Transverse colon (tissue), 4 donors: ENCODE results near the gene TDRD7. TPM values are rescaled to one million over a fixed set of nuclear protein-coding genes. Genes with fewer than 3 reads are reported as not detected.

ENCODE experiments used
- DNase-seq: peaks from one replicate; pipeline ENCODE4 v3.0.0-alpha.2; 2019
- H3K27ac ChIP-seq, 4 donors: fragments of 200-600 bp; sonication (generic); 2 replicates each; pipeline ENCODE4 v1.5.1; 2016 to 2018; ENCODE audit warnings: inconsistent platforms in 4 of 4
- H3K27me3 ChIP-seq: fragments of 200-600 bp; sonication (generic); 2 replicates; pipeline ENCODE4 v1.5.1; 2017; ENCODE audit warnings: inconsistent platforms
- H3K36me3 ChIP-seq, 4 donors: fragments of 200-600 bp; sonication (generic); 2 replicates each; pipeline ENCODE4 v1.5.1; 2017 to 2019; ENCODE audit warnings: inconsistent platforms in 4 of 4
- H3K4me1 ChIP-seq, 4 donors: fragments of 200-600 bp; sonication (generic); 2 replicates each; pipeline ENCODE4 v1.5.1; 2017 to 2020; ENCODE audit warnings: inconsistent platforms in 4 of 4
- H3K4me3 ChIP-seq, 4 donors: fragments of 200-600 bp; sonication (generic); 1 replicate in 1 of 4; 2 replicates in 3 of 4; pipeline versions ENCODE4 v1.5.1 to v1.6.1; 2017 to 2019; ENCODE audit warnings: inconsistent platforms in 4 of 4
- H3K9me3 ChIP-seq, 2 donors: fragments of 200-600 bp; sonication (generic); 2 replicates each; pipeline ENCODE4 v1.5.1; 2017 to 2019; ENCODE audit warnings: inconsistent platforms in 2 of 2
- EP300 ChIP-seq: sonication (generic); formaldehyde crosslinking; IDR thresholded peaks from one replicate; pipeline ENCODE4 v1.6.1; 2017; ENCODE audit warnings: antibody characterized with exemption, low read depth
- POLR2A ChIP-seq: fragments of 450-650 bp; IDR thresholded peaks from one replicate; pipeline ENCODE4 v1.6.1; 2016; ENCODE audit warnings: antibody characterized with exemption, mild to moderate bottlenecking, moderate library complexity
- POLR2AphosphoS5 ChIP-seq, 3 donors: sonication (generic); formaldehyde crosslinking; IDR thresholded peaks; one replicate each; pipeline ENCODE4 v1.6.1; 2016; ENCODE audit warnings: antibody characterized with exemption in 3 of 3
- WGBS, 2 donors: methylation state at CpG; one replicate each; pipeline ENCODE4 v1.1.5; 2018; ENCODE audit warnings: low coverage in 1 of 2; 5-methylcytosine and 5-hydroxymethylcytosine counted together
- in situ Hi-C, 4 donors: fragments of 200-750 bp; cut with MboI; loops; one replicate each; pipeline versions ENCODE4 v1.15.0 to v1.15.1; 2017; ENCODE audit warnings: low sequenced_read_pairs in 3 of 4, low pct_ligation_motif_present in 1 of 4, low pct_unique_long_range_greater_than_20kb in 1 of 4
- intact Hi-C: fragments of 100-400 bp; cut with DNase I; formaldehyde crosslinking; loops from one replicate; pipeline ENCODE4 v1.15.1; 2023; ENCODE audit warnings: low total_unique reads
- total RNA-seq, 4 donors: library from RNA; depleted of rRNA; stranded (reverse); fragments of >200 nt; gene quantifications; one replicate each; pipeline ENCODE4 v1.1.0, GENCODE V29; 2016
- TF ChIP-seq, protein P1 (sequence below), 5 experiments: fragments of 200-600 bp in 3 of 5; fragments of 450-650 bp in 2 of 5; sonication (generic) in 3 of 5; IDR thresholded peaks; 1 replicate in 2 of 5; 2 replicates in 3 of 5; pipeline ENCODE4 v1.5.1; 2016 to 2017; ENCODE audit warnings: antibody characterized with exemption in 5 of 5, inconsistent platforms in 3 of 5, mild to moderate bottlenecking in 2 of 5, moderate library complexity in 1 of 5

TDRD7 gene
- total RNA-seq, 4 donors from 2014 or later: 15.0 to 47.4 (median 31.4) TPM

DNA sequence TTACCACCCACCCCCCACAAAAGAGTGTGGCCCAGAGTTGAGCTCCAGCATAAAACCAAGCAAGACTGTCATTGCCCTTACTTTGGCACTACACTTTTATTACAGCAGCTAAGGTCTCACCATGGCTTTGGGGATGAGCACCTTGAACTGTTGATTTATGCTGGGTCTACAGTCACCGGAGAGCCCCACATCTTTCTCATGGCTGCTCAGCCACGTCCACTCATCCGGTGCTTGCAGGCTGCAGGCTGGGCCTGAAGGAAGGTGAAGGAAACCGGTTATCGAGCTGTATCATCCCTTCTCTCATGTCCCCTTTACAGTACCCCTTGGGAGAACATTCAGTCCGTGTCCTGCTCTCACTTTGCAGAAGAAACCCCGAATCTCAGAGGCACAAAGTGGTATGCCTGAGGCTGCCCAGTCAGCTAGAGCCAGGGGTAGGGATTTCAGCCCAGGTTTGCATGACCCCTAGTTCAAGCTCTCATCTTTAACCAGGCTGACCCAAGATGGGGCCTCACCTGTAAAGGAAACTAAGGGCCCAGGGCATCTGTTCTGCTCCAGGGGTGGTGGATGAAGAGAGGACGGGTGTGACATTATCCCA lies 101.2 kb downstream of the TDRD7 start:
- in situ Hi-C loops: no loop called here
- 67 to 74% methylated on average over 3 to 8 of the region's 8 CpGs for WGBS, 2 donors

DNA sequence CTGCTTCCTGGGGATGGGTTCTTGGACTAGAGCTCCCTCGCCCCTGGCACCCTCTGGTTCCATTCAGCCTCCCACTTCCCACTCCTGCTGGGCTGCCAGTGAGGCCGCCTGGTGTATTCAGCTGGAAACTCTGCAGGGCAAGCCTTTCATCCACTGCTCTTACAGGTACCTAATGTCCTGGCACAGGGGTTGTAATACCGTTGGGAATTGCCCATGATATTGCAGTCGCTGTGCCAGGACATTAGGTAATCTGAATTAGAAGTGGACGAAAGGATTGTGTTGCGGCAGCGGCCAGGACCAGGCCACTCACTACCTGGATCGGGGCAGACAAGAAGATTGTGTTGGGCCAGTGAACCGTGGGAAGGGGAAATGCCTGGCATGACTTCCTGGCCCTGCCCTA lies 102.6 kb downstream of the TDRD7 start:
- TF ChIP-seq, protein P1, sequence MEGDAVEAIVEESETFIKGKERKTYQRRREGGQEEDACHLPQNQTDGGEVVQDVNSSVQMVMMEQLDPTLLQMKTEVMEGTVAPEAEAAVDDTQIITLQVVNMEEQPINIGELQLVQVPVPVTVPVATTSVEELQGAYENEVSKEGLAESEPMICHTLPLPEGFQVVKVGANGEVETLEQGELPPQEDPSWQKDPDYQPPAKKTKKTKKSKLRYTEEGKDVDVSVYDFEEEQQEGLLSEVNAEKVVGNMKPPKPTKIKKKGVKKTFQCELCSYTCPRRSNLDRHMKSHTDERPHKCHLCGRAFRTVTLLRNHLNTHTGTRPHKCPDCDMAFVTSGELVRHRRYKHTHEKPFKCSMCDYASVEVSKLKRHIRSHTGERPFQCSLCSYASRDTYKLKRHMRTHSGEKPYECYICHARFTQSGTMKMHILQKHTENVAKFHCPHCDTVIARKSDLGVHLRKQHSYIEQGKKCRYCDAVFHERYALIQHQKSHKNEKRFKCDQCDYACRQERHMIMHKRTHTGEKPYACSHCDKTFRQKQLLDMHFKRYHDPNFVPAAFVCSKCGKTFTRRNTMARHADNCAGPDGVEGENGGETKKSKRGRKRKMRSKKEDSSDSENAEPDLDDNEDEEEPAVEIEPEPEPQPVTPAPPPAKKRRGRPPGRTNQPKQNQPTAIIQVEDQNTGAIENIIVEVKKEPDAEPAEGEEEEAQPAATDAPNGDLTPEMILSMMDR (IDR thresholded peaks at IDR 0.05): no peak
- TF ChIP-seq POLR2AphosphoS5 (IDR thresholded peaks at IDR 0.05) (no peak), POLR2A (no peak), EP300 (no peak)
- intact Hi-C loops (no loop called here), in situ Hi-C loops (no loop called here)
- Histone ChIP-seq H3K36me3 (no peaks in the 10 kb centered on the region), H3K27ac (no peak overlapping the region), H3K9me3 (no peaks in the 10 kb centered on the region), H3K4me1 (peaks cover 4 to 32% (median 15%) of the 10 kb centered on the region in 4 donors), H3K27me3 (no peaks in the 10 kb centered on the region), H3K4me3 (no peak overlapping the region)
- DNase-seq: no peak
- 91 to 100% methylated on average over 5 to 9 of the region's 9 CpGs for WGBS, 2 donors

More for the DNA sequence above, 101.2 kb downstream of the TDRD7 start:
- DNase-seq: no peak
- TF ChIP-seq POLR2A (no peak), POLR2AphosphoS5 (IDR thresholded peaks at IDR 0.05) (no peak), EP300 (no peak)
- TF ChIP-seq, protein P1 (IDR thresholded peaks at IDR 0.05): no peak
- intact Hi-C loops: no loop called here
- no peaks in the 10 kb centered on the region for H3K27me3 ChIP-seq
- no peak overlapping the region for H3K4me3 ChIP-seq
- no peaks in the 10 kb centered on the region for H3K9me3 ChIP-seq
- peaks cover 0 to 20% (median 3%) of the 10 kb centered on the region in 4 donors for H3K4me1 ChIP-seq
- no peak overlapping the region for H3K27ac ChIP-seq
- no peaks in the 10 kb centered on the region for H3K36me3 ChIP-seq

DNA sequence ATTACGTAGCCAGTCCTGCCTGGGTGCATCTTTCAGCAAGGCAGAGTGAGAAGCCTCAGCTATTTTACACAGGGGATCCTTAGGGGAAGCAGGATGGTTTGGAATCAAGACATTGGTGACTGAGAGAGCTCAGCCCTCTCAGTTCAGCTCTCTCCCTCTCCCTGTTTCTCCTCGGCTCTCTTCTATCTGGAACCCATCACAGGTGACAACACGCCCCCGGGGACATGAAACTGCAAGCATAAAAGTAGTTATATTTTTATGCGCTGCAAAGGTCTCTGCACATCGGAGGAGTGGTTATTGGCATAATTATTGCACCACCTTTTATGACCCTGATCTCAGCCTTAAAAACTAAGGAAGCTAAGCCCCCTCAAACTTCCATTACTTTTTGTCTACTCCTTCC lies 103.8 kb downstream of the TDRD7 start:
- WGBS, 2 donors: 54 to 62% methylated on average over 5 to 6 of the region's 6 CpGs
- Histone ChIP-seq H3K27me3 (no peaks in the 10 kb centered on the region), H3K9me3 (no peaks in the 10 kb centered on the region), H3K27ac (no peak overlapping the region), H3K4me3 (no peak overlapping the region), H3K4me1 (peaks cover 6 to 38% (median 16%) of the 10 kb centered on the region in 4 donors), H3K36me3 (no peaks in the 10 kb centered on the region)
- in situ Hi-C loops: no loop called here
- TF ChIP-seq POLR2A (no peak), EP300 (no peak), POLR2AphosphoS5 (IDR thresholded peaks at IDR 0.05) (no peak)
- TF ChIP-seq, protein P1 (IDR thresholded peaks at IDR 0.05): no peak
- intact Hi-C loops: no loop called here
- no peak for DNase-seq

DNA sequence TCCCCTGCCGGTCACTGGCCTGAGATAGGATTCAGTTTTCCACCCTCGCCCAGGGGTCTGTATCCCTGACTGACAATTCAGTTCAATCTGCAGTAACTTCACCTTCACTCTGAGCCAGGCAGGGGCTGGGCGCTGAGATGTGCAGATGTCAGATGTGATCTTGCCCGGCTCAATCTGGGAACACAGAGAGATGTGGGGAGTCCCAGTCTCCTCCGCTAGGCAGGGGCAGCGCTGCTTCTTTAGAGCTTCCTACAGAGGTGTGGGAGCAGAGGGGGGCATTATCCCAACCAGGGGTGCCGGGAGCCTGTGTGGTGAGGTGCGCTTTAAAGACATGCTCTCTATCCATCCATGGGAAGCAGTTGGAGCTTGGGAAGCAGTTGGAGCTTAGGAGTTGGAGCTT lies 104.2 kb downstream of the TDRD7 start:
- no peak overlapping the region for H3K27ac ChIP-seq
- no peaks in the 10 kb centered on the region for H3K27me3 ChIP-seq
- peaks cover 6 to 38% (median 16%) of the 10 kb centered on the region in 4 donors for H3K4me1 ChIP-seq
- H3K9me3 ChIP-seq: no peaks in the 10 kb centered on the region
- WGBS, 2 donors: 80 to 94% methylated on average over 1 to 8 of the region's 8 CpGs
- in situ Hi-C loops: no loop called here
- DNase-seq: no peak
- TF ChIP-seq EP300 (no peak), POLR2A (no peak), POLR2AphosphoS5 (IDR thresholded peaks at IDR 0.05) (no peak)
- TF ChIP-seq, protein P1 (IDR thresholded peaks at IDR 0.05): no peak
- intact Hi-C loops: no loop called here
- H3K36me3 ChIP-seq: no peaks in the 10 kb centered on the region
- H3K4me3 ChIP-seq: no peak overlapping the region
